Cardiac muscle cell (in vitro differentiated cells and primary cell): ENCODE measurements around the gene FAM72B. TPM values are rescaled to one million over a fixed set of nuclear protein-coding genes. Genes with fewer than 3 reads are reported as not detected.
"Not testable (repeated sequence)": the region's sequence is repeated elsewhere in the genome, so short reads cannot be mapped to it uniquely, and the experiment has no call there.

Source experiments
- DNase-seq, 2 donors: peaks; one replicate each; pipeline versions ENCODE4 v3.0.0 to v3.0.0-alpha.2; 2010 to 2017; ENCODE audit warnings: low read depth in 1 of 2, low spot score in 1 of 2
- H3K27ac ChIP-seq: fragments of 200-600 bp; sonication (generic); 2 replicates; pipeline ENCODE4 v1.5.1; 2016
- H3K27me3 ChIP-seq: fragments of 200-600 bp; sonication (generic); 2 replicates; pipeline ENCODE4 v1.6.0; 2016; ENCODE audit warnings: control low read depth
- H3K36me3 ChIP-seq: fragments of 200-600 bp; sonication (generic); 2 replicates; pipeline ENCODE4 v1.5.1; 2016; ENCODE audit warnings: control low read depth
- H3K4me1 ChIP-seq: fragments of 200-600 bp; sonication (generic); 2 replicates; pipeline ENCODE4 v1.8.1; 2017; ENCODE audit warnings: low read depth, mild to moderate bottlenecking, mixed run types
- H3K4me3 ChIP-seq: fragments of 200-600 bp; sonication (generic); 2 replicates; pipeline ENCODE4 v1.5.1; 2016; ENCODE audit warnings: mild to moderate bottlenecking
- H3K9me3 ChIP-seq: fragments of 200-600 bp; sonication (generic); 2 replicates; pipeline ENCODE4 v1.5.1; 2017; ENCODE audit warnings: low read depth, mild to moderate bottlenecking, control low read depth
- polyA plus RNA-seq: library from polyadenylated mRNA; unstranded; fragments of >200 nt; fragmentation: Nextera tagmentation; extraction: Ambion mirVana; gene quantifications from 2 replicates; pipeline ENCODE4 v1.2.1, GENCODE V29; 2016
- total RNA-seq: library from RNA; depleted of rRNA; stranded (reverse); fragments of >200 nt; gene quantifications from 2 replicates; pipeline ENCODE4 v1.2.3, GENCODE V29; 2016

Gene FAM72B
- total and polyA plus RNA-seq, 2 experiments from 2014 or later, result 1.8 to 6.8 TPM

DNA sequence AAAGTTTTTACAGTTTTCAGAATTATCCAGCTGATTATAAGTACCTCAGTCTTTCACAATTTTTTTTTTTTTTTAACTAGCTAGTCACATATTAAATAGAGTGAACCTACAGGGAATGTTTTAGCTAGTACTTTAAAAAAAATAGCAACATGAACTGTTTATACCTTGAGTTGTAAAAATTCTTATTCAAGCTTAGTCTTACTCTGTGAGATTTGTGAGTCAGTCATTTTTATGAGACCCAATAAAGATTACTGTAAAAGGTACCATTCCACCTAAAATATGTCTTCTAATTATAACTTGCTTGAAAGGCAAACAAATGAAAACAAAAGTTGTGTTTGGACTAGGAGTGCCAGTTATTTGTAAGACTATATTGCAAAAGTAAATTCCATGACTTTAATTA is 5.9 kb downstream of the FAM72B start:
- DNase-seq, H3K4me1 ChIP-seq, H3K27ac ChIP-seq, H3K27me3 ChIP-seq, H3K36me3 ChIP-seq, H3K4me3 ChIP-seq, H3K9me3 ChIP-seq: not testable (repeated sequence)

DNA sequence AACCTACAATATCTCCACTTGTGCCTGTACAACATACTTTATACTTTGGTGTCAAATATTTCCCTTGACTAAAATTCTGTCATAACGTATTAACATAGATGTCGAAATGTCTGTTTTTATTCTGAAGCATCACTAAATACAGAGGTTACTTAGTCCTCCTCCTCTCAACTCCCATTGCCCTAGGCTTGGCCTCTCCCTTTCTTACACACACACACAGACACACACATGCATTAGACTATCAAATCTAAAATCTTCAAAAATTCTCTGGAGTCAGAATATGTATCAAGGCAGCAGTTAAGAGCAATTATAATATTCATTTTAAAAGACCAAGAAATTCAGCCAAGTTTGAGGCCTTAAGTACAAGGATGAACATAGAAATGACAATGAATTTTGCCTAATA is 7.5 kb downstream of the FAM72B start:
- not testable (repeated sequence) for DNase-seq, H3K36me3 ChIP-seq, H3K27ac ChIP-seq

GRCh38 chr1:121168152-121168668 is 15.9 kb downstream of the FAM72B start:
- not testable (repeated sequence) for DNase-seq, H3K27me3 ChIP-seq, H3K27ac ChIP-seq, H3K4me1 ChIP-seq, H3K4me3 ChIP-seq, H3K9me3 ChIP-seq, H3K36me3 ChIP-seq

More for the DNA sequence above, 7.5 kb downstream of the FAM72B start:
- not testable (repeated sequence) for H3K27me3 ChIP-seq, H3K4me1 ChIP-seq, H3K4me3 ChIP-seq, H3K9me3 ChIP-seq

GRCh38 chr1:121167225-121167738 is 16.9 kb downstream of the FAM72B start:
- not testable (repeated sequence) for H3K9me3 ChIP-seq, H3K27me3 ChIP-seq, DNase-seq, H3K36me3 ChIP-seq, H3K4me1 ChIP-seq, H3K27ac ChIP-seq, H3K4me3 ChIP-seq

GRCh38 chr1:121165296-121165695 is 18.8 kb downstream of the FAM72B start:
- H3K27ac ChIP-seq, H3K9me3 ChIP-seq, H3K4me1 ChIP-seq, H3K27me3 ChIP-seq, H3K4me3 ChIP-seq, H3K36me3 ChIP-seq: not testable (repeated sequence)
- DNase-seq, result peak in 1 of 2 donors; percentile 41

- H3K4me3 ChIP-seq, H3K27ac ChIP-seq, H3K4me1 ChIP-seq, H3K9me3 ChIP-seq, H3K27me3 ChIP-seq, H3K36me3 ChIP-seq: not testable (repeated sequence)
- peak in 1 of 2 donors; percentile 80 for DNase-seq
Measured at GRCh38 chr1:121163850-121164757, 20.0 kb downstream of the FAM72B start.

DNA sequence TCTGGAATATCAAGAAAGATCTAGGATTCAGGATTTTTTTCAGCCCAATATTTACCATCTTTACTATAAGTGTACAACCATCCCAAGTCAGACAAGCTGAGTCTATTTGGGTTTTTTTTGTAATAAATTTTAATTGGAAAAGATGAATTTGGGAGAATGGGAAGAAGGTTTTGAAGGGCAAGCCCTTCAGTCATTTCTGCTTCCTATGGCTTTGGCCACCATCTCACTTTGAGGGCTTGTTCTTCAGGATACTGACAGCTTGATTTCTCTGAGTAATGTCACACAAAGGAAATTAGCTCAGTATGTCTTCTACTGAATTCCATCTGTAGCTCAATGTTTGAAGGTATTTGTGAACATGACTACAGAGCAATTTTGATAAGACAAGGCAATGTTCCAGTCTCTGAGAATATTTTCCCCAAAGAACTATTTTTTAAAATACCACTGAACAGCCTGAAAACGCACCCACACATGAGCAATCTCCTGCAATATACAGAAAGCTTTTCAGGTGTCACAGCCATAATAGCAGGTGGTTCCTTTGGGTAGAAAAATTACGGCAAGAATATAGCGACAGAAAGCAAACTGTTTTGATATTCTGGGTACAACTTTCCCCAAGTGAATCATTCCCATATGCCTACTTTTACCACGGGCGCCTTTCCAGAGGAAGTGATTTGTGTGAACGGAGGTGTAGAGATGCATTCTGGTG is 22.8 kb downstream of the FAM72B start:
- not testable (repeated sequence) for H3K27me3 ChIP-seq, H3K4me1 ChIP-seq, H3K27ac ChIP-seq, DNase-seq, H3K9me3 ChIP-seq, H3K4me3 ChIP-seq, H3K36me3 ChIP-seq

GRCh38 chr1:121160118-121160517 is 24.0 kb downstream of the FAM72B start:
- H3K4me1 ChIP-seq, H3K27me3 ChIP-seq, DNase-seq, H3K9me3 ChIP-seq, H3K27ac ChIP-seq, H3K4me3 ChIP-seq, H3K36me3 ChIP-seq: not testable (repeated sequence)

DNA sequence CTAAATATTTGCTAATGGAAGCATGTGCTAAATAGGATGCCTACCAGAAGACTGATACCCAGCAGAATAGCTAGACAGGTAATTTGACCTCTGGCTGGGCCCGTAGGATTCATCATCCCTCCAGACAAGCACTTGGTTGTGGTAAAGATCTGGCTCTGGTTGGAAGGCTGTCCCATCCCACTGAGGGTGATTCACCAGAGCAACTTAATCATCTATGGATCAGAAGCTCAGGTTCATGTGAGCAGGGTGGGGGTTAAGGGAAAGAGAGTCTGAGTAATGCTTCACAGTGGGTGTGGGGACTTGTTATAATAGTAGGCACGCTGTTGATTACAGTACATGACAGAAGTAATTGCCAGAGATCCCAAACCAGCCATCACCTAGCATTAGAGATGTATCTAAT is 26.5 kb downstream of the FAM72B start:
- not testable (repeated sequence) for H3K27ac ChIP-seq, H3K9me3 ChIP-seq, H3K4me1 ChIP-seq, H3K4me3 ChIP-seq, H3K36me3 ChIP-seq, DNase-seq, H3K27me3 ChIP-seq

DNA sequence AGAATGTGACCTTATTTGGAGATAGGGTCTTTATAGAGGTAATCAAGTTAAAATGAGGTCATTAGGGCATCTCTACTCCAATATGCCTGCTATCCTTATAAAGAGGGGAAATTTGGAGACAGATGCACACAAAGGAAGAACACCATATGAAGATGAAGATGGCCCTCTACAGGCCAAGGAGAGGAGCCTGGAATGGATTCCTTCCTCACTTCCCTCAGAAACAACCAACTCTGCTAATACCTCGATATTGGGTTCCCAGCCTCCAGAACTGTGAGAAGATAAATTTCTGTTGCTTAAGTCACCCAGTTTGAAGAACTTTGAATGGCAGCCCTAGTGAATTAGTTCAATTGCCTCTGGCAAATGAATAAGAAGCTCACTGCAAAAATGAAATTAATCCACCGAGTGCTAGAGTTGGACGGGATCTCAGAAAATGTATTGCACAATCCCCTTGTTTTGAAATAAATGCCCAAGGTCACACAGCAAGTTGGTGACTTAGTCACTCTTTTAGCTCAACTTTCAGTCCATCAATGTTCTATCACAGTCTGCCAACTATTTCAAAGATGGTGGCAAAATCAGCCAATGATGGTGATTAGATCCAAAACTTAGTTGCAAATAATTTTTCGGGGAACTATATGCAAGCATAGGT is 27.1 kb downstream of the FAM72B start:
- not testable (repeated sequence) for H3K4me1 ChIP-seq, H3K4me3 ChIP-seq, H3K27ac ChIP-seq, H3K9me3 ChIP-seq, H3K36me3 ChIP-seq, H3K27me3 ChIP-seq, DNase-seq
